ENCODE results near the gene NPEPPS.

NPEPPS gene

DNA sequence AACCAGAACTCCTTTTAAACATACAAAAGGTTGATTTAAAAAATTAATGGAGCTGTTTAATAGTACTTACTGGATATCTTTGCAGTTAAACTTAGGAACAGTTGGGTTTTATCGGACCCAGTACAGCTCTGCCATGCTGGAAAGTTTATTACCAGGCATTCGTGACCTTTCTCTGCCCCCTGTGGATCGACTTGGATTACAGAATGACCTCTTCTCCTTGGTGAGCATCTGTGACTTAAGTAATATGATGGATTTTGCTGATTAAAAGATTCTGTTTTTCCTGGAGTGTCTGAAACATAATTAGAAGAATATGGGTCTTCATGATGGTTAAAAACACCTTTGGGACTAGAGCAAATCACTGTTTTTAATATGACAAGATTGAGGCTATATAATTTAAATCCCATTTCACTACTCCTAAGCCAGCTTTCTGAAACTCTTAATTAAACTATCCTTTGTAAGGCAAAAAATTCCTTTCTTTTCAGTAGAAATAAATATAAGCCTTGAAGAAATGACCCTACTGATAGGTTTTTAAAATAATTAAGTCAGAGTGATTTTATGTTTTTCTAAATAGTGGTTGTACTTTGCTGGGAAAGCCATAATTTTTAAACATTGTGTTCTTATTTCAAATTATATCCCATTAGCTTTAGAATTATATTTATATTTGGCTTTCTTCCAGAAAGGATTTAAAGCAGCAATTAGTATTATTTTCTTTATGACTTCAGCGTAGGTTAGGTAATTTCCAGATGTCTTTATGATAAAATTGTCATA lies 73.1 kb downstream of the NPEPPS start:
- Histone ChIP-seq H3F3A (ENCODE audit: insufficient read depth) (no peaks in the 10 kb centered on the region), H3K4me2 (ENCODE audit: low read depth, low read length, poor library complexity, severe bottlenecking) (no peak overlapping the region), H3K9ac (ENCODE audit: low read length) (no peak overlapping the region), H3K27ac (ENCODE audit: low read depth, low read length) (no peak overlapping the region), H2AFZ (ENCODE audit: low read depth, low read length, severe bottlenecking) (no peak overlapping the region), H3K9me2 (replicated peaks; ENCODE audit: insufficient read depth, low read length) (no peaks in the 10 kb centered on the region), H4K20me1 (ENCODE audit: low read depth, low read length) (no peaks in the 10 kb centered on the region), H3K36me3 (ENCODE audit: low read length) (peaks cover 18% of the 10 kb centered on the region; the same call in 1 of the 2 replicates), H3K79me2 (ENCODE audit: insufficient read depth, low read length) (no peaks in the 10 kb centered on the region), H3K4me3 (ENCODE audit: insufficient read depth, low read length, poor library complexity, severe bottlenecking) (no peak overlapping the region), H3K9me3 (ENCODE audit: insufficient read depth, low read length) (no peaks in the 10 kb centered on the region), H3K27me3 (ENCODE audit: low read length) (no peaks in the 10 kb centered on the region)
- no peak for TF ChIP-seq EZH2phosphoT487 (conservative IDR thresholded peaks at IDR 0.05; ENCODE audit: low read length)
- TF ChIP-seq, protein P1, sequence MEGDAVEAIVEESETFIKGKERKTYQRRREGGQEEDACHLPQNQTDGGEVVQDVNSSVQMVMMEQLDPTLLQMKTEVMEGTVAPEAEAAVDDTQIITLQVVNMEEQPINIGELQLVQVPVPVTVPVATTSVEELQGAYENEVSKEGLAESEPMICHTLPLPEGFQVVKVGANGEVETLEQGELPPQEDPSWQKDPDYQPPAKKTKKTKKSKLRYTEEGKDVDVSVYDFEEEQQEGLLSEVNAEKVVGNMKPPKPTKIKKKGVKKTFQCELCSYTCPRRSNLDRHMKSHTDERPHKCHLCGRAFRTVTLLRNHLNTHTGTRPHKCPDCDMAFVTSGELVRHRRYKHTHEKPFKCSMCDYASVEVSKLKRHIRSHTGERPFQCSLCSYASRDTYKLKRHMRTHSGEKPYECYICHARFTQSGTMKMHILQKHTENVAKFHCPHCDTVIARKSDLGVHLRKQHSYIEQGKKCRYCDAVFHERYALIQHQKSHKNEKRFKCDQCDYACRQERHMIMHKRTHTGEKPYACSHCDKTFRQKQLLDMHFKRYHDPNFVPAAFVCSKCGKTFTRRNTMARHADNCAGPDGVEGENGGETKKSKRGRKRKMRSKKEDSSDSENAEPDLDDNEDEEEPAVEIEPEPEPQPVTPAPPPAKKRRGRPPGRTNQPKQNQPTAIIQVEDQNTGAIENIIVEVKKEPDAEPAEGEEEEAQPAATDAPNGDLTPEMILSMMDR (IDR thresholded peaks at IDR 0.05; ENCODE audit: insufficient read depth, low read length, poor library complexity, severe bottlenecking) = no peak

DNA sequence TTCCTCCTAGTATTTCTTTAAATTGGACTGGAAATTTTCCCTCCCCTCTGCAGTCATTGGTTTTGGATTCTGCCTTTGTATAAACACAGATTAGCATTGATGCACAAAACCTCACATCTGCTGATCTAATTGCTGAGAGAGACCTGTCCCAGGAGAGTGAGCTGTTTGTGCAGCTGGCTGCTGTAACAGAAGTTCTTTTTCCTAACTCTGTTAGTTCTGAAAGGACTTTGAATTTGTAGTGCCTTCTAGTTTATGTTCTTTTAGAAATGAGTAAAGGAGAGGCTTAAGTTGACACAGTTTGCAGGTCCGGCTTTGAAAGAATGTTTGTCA lies 73.7 kb downstream of the NPEPPS start:
- H3K36me3 ChIP-seq (ENCODE audit: low read length) = peaks cover 18% of the 10 kb centered on the region; the same call in 1 of the 2 replicates

DNA sequence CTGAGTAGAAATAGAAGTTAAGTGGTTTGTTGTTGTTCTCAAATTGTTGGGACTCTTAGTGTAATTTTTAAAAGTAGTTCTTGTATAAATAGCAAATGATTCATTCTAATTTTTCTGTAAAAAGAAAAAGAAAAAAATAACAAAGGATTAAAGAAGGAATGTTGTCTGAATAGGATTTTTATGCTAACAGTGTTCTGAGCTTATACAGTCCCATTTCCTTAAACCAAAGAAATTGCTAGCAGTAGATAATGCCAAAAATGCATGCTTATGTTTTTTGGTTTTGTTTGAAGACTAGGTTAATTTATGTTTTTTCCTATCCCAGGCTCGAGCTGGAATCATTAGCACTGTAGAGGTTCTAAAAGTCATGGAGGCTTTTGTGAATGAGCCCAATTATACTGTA lies 74.1 kb downstream of the NPEPPS start:
- H3K9me2 ChIP-seq (replicated peaks; ENCODE audit: insufficient read depth, low read length) = no peaks in the 10 kb centered on the region
- no peak overlapping the region for H2AFZ ChIP-seq (ENCODE audit: low read depth, low read length, severe bottlenecking)
- H3K27ac ChIP-seq (ENCODE audit: low read depth, low read length) = no peak overlapping the region
- no peaks in the 10 kb centered on the region for H3K9me3 ChIP-seq (ENCODE audit: insufficient read depth, low read length)
- H3K27me3 ChIP-seq (ENCODE audit: low read length) = no peaks in the 10 kb centered on the region
- no peak overlapping the region for H3K4me2 ChIP-seq (ENCODE audit: low read depth, low read length, poor library complexity, severe bottlenecking)
- no peaks in the 10 kb centered on the region for H3F3A ChIP-seq (ENCODE audit: insufficient read depth)
- H3K9ac ChIP-seq (ENCODE audit: low read length) = no peak overlapping the region
- H3K79me2 ChIP-seq (ENCODE audit: insufficient read depth, low read length) = no peaks in the 10 kb centered on the region
- H3K4me3 ChIP-seq (ENCODE audit: insufficient read depth, low read length, poor library complexity, severe bottlenecking) = no peak overlapping the region
- TF ChIP-seq, protein P1 (IDR thresholded peaks at IDR 0.05; ENCODE audit: insufficient read depth, low read length, poor library complexity, severe bottlenecking) = no peak
- H3K36me3 ChIP-seq (ENCODE audit: low read length) = peaks cover 18% of the 10 kb centered on the region; the same call in 1 of the 2 replicates
- H4K20me1 ChIP-seq (ENCODE audit: low read depth, low read length) = no peaks in the 10 kb centered on the region

More for the DNA sequence above, 73.7 kb downstream of the NPEPPS start:
- H3K9ac ChIP-seq (ENCODE audit: low read length) = no peak overlapping the region
- no peaks in the 10 kb centered on the region for H3F3A ChIP-seq (ENCODE audit: insufficient read depth)
- no peak overlapping the region for H3K27ac ChIP-seq (ENCODE audit: low read depth, low read length)
- no peak overlapping the region for H3K4me2 ChIP-seq (ENCODE audit: low read depth, low read length, poor library complexity, severe bottlenecking)
- H3K27me3 ChIP-seq (ENCODE audit: low read length) = no peaks in the 10 kb centered on the region
- no peaks in the 10 kb centered on the region for H3K9me2 ChIP-seq (replicated peaks; ENCODE audit: insufficient read depth, low read length)
- H3K4me3 ChIP-seq (ENCODE audit: insufficient read depth, low read length, poor library complexity, severe bottlenecking) = no peak overlapping the region
- H3K9me3 ChIP-seq (ENCODE audit: insufficient read depth, low read length) = no peaks in the 10 kb centered on the region
- no peak for TF ChIP-seq EZH2phosphoT487 (conservative IDR thresholded peaks at IDR 0.05; ENCODE audit: low read length)
- TF ChIP-seq, protein P1 (IDR thresholded peaks at IDR 0.05; ENCODE audit: insufficient read depth, low read length, poor library complexity, severe bottlenecking) = no peak
- H2AFZ ChIP-seq (ENCODE audit: low read depth, low read length, severe bottlenecking) = no peak overlapping the region
- H3K79me2 ChIP-seq (ENCODE audit: insufficient read depth, low read length) = no peaks in the 10 kb centered on the region
- no peaks in the 10 kb centered on the region for H4K20me1 ChIP-seq (ENCODE audit: low read depth, low read length)

Measured in SU-DHL-6 (cell line).